Activated naive CD8-positive, alpha-beta T cell treated with anti-CD3 and anti-CD28 coated beads for 36 hours (primary cell): Measurements from ENCODE around the gene GOLGA1. TPM values are rescaled to one million over a fixed set of nuclear protein-coding genes. Genes with fewer than 3 reads are reported as not detected.
"Not testable (repeated sequence)": the region's sequence is repeated elsewhere in the genome, so short reads cannot be mapped to it uniquely, and the experiment has no call there.

Source experiments
- DNase-seq: peaks from one replicate; pipeline ENCODE4 v3.0.0; 2021
- H3K27ac Mint-ChIP-seq: one replicate; pipeline ENCODE4 v1.8.0; 2022; ENCODE audit warnings: mild to moderate bottlenecking, moderate library complexity, mixed read lengths
- H3K27me3 Mint-ChIP-seq: one replicate; pipeline ENCODE4 v1.8.0; 2022; ENCODE audit warnings: mild to moderate bottlenecking, mixed read lengths
- H3K36me3 Mint-ChIP-seq: one replicate; pipeline ENCODE4 v1.8.0; 2021; ENCODE audit warnings: mild to moderate bottlenecking, mixed read lengths
- H3K4me1 Mint-ChIP-seq: one replicate; pipeline ENCODE4 v1.8.0; 2021; ENCODE audit warnings: mixed read lengths
- H3K4me3 Mint-ChIP-seq: one replicate; pipeline ENCODE4 v1.8.0; 2022; ENCODE audit warnings: mild to moderate bottlenecking, moderate library complexity, mixed read lengths
- H3K9me3 Mint-ChIP-seq: one replicate; pipeline ENCODE4 v1.8.0; 2022; ENCODE audit warnings: mixed read lengths
- total RNA-seq, 2 experiments: library from RNA; stranded (reverse); gene quantifications; one replicate each; pipeline ENCODE4 v1.2.3, GENCODE V29; 2021

The GOLGA1 gene
- total RNA-seq, 2 experiments from 2014 or later: 12.0 to 14.3 TPM

DNA sequence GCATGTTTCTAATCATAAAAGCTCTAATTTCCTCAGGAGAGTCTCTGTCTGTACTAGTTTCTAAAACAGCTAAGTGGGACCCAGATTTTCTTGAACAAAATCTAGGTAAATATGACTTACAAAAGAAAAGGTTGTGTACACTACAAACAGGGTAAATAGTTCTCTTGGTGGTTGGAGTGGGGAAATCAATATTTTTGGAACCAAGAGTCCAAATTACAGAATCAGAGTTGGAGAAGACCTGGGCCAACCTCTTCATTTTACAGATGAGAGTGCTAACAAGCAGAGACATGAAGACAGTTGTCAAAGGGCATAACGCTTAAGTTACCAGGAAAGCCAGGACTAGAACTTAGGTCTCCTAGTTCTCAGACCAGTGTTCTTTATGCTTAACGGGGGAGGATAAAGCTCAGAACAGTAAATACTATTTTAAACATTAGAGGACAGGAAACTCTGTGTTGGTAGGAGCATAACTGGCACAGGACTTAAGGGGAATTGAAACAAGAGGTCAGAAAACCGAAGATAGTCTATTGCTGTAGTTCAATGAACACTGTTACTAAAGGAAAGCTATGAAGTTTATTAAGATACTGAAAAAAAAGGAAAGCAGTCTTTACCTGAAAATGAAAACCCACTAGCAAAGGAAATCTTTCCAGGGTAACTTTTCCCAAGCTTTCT lies 9.3 kb upstream of the GOLGA1 start:
- H3K4me1 Mint-ChIP-seq: peaks cover 4% of the 10 kb centered on the region
- no peaks in the 10 kb centered on the region for H3K9me3 Mint-ChIP-seq

DNA sequence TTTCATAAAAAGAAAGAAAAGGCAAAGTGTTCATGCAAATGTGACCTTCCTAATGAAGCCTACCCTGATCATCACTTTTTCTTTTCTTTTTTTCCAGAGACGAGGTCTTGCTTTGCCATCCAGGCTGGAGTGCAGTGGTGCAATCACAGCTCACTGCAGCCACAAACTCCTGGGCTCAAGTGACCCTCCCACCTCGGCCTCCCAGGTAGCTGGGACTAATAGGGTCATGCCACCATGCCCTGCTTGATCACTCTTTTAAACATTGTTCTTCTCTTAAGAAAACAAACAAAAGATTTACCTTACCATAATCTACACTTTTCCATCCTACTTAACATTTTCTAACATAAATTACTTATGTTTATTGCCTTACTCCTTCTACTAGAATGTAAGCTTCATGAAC lies 8.5 kb upstream of the GOLGA1 start:
- Mint-ChIP-seq H3K27ac (no peak overlapping the region), H3K4me1 (peaks cover 4% of the 10 kb centered on the region), H3K9me3 (no peaks in the 10 kb centered on the region), H3K4me3 (no peak overlapping the region), H3K36me3 (no peaks in the 10 kb centered on the region), H3K27me3 (no peaks in the 10 kb centered on the region)
- no peak for DNase-seq

More for the DNA sequence above, 9.3 kb upstream of the GOLGA1 start:
- no peaks in the 10 kb centered on the region for H3K36me3 Mint-ChIP-seq
- H3K27me3 Mint-ChIP-seq: no peaks in the 10 kb centered on the region
- H3K27ac Mint-ChIP-seq: no peak overlapping the region
- H3K4me3 Mint-ChIP-seq: no peak overlapping the region
- no peak for DNase-seq

DNA sequence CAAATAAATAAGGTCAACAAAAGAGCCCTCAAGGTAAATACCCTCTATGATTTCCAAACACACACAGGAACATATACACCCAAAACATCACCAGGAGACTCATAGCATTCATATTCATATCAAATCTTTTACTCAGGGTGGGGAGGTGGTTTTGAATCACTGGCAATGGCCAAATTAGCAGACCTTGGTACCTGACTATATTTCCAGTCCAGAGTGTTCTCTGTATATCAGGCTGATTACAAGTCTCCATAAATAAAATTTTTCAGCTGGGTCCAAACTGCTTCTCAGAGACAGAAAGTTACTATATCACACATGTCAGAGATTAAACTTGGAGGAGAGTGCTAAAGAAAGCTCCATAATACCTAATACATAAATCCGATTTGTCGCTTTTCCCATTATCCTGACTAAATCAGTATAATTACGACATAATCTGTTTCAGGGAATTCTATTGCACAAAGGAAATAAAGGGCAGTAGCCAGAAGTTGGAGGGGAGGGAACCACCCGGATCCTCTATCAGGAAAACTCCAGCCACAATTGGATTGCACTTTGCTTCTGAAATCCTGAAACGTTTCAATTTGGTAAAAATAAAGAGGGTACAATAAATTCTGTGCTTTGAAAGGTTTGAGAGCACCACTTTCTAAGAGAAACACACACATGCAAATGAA lies 7.0 kb upstream of the GOLGA1 start:
- H3K27me3 Mint-ChIP-seq: no peaks in the 10 kb centered on the region
- H3K9me3 Mint-ChIP-seq: peaks cover under 1% of the 10 kb centered on the region
- no peak for DNase-seq
- H3K4me3 Mint-ChIP-seq: no peak overlapping the region
- H3K36me3 Mint-ChIP-seq: peaks cover 1% of the 10 kb centered on the region
- H3K4me1 Mint-ChIP-seq: peaks cover 4% of the 10 kb centered on the region
- no peak overlapping the region for H3K27ac Mint-ChIP-seq

DNA sequence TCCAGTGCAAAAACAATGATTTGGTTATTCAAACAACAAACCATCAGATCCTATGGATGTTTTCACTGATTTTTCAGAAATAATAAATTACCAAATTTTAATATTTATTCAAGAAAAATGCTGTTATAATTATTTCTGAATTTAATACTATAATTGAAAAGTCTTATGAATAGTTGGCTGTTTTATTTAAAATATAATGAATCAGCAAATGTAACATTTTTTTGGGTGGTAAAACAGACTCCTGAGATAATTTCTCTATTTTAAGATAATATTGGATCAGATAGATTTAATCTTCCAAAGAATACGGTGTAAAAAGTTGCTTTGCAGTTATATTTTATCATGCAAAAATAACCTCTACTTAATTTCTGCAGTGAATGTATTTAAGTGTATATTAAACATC lies 5.3 kb upstream of the GOLGA1 start:
- peaks cover 11% of the 10 kb centered on the region for H3K36me3 Mint-ChIP-seq
- H3K27me3 Mint-ChIP-seq: no peaks in the 10 kb centered on the region
- no peak for DNase-seq
- H3K4me3 Mint-ChIP-seq: no peak overlapping the region
- H3K9me3 Mint-ChIP-seq: peaks cover 1% of the 10 kb centered on the region
- H3K4me1 Mint-ChIP-seq: peaks cover 5% of the 10 kb centered on the region
- H3K27ac Mint-ChIP-seq: no peak overlapping the region

DNA sequence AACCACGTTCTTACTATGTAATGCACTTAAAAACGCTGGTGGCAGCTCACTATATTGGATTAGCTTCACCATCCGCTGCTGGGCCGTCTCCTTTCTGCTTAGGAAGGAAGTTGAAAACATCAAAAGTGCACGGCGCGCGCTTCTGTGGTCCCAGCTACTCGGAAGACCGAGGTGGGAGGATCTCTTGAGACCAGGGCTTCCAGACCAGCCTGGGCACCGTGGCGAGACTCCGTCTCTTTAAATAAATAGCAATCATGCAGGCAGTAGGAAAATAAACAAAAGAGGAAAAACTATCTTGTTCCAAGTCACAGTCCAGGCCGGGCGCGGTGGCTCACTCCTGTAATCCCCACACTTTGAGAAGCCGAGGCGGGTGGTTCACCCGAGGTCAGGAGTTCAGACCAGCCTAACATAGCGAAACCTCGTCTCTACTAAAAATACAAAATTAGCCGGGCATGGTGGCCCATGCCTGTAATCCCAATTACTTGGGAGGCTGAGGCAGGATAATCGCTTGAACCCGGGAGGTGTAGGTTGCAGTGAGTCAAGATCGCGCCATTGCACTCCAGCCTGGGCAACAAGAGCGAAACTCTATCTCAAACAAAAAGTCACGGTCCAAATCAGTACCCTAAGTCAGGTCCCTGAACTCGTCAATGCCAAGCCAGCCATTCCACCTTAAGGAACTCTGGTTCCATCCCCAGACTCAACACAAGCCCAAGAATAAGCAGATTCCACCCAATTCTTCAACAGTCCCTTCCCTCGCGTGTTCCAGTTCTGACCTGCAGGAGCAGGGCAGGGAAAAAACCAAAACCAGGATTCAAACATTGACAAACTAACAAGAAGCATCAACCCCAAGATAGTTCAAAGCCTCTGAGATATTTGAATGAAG lies 1.0 kb upstream of the GOLGA1 start:
- Mint-ChIP-seq H3K4me1 (peaks cover 19% of the 10 kb centered on the region), H3K4me3 (peak overlapping the region; percentile 97), H3K36me3 (peaks cover 13% of the 10 kb centered on the region), H3K27me3 (no peaks in the 10 kb centered on the region), H3K9me3 (peaks cover 1% of the 10 kb centered on the region), H3K27ac (peak overlapping the region; percentile 94)
- DNase-seq: peak; percentile 59

DNA sequence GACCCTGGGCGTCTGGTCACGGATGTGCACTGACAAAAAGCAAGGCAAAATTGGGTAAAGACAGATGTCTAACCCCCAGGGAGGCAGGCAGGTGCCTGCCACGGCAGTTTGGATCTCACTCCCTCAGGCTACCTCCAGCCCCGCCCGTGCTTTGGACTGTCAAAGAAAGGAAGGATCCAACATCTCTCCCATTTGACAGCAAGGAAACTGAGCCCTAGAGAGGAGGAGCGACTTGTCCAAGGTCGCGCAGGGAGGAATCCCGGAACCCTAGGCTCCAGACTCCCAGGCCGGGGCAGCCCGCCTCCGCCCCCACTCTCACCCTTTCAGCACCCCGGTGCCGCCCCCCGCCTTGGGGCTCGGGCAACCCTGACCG lies 376 bp downstream of the GOLGA1 start:
- Mint-ChIP-seq H3K4me1 (peaks cover 19% of the 10 kb centered on the region), H3K9me3 (peaks cover 1% of the 10 kb centered on the region), H3K27me3 (no peaks in the 10 kb centered on the region), H3K36me3 (peaks cover 19% of the 10 kb centered on the region), H3K27ac (peak overlapping the region; percentile 72), H3K4me3 (peak overlapping the region; percentile 97)
- DNase-seq: no peak

DNA sequence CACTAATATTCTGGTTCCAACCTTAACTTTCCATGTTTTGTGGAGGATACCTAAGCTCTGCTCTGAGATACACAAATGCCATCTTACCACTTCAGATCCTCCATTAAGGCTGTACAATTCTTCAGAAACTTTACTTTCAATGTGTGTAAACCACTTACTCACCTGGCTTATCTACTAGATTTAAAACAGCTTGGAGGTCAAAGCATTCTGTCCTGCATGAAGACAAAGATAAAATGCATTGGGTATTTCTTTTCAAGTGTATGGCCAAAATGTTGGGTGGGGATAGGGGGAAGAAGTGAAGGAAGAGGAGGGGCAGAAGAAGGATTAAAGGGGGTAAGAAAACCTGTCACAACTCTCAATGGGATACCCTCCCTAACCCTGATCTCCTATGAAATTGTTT lies 939 bp downstream of the GOLGA1 start:
- DNase-seq: no peak
- H3K36me3 Mint-ChIP-seq: peaks cover 19% of the 10 kb centered on the region
- H3K27me3 Mint-ChIP-seq: no peaks in the 10 kb centered on the region
- H3K27ac Mint-ChIP-seq: peak overlapping the region; percentile 72
- peaks cover 1% of the 10 kb centered on the region for H3K9me3 Mint-ChIP-seq
- peak overlapping the region; percentile 97 for H3K4me3 Mint-ChIP-seq
- peaks cover 19% of the 10 kb centered on the region for H3K4me1 Mint-ChIP-seq

DNA sequence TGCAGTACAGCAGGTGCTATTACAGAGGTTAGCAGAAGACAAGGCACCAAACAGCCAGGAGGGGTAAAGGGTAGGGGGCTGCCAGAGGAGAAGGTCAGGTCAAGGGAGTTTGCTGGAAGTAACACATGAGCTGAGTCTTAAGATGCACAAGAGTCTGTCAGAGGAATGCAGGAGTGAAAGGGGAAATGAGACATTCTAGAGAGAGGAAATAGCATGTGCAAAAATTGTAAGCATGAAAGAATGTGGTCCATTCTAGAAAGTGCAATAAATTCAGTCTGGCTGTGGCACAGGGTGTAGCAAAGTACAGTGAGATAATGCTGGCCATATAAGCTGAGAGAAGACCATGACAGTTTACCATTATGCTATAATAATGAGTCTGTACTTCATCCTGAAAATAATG lies 6.6 kb downstream of the GOLGA1 start:
- Mint-ChIP-seq H3K4me1 (peaks cover 12% of the 10 kb centered on the region), H3K9me3 (no peaks in the 10 kb centered on the region), H3K27me3 (no peaks in the 10 kb centered on the region), H3K36me3 (peaks cover 18% of the 10 kb centered on the region), H3K4me3 (no peak overlapping the region), H3K27ac (no peak overlapping the region)
- DNase-seq: no peak

DNA sequence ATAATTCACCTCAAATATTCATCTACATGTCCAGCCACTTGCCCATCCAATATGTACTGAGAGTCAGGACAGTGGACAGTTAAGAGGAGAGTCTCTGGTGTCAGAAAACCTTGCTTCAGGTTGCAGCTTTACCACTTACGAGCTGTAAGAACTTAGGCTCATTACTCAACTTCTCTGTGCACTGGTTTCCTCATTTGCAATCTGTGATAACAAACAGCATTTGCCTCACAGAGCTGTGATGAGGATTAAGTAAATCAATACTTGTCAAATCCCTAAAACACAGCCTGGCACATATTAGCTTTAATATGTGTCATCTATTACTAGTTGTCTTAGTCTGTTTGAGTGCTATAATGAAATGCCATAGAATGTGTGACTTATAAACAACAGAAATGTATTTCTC lies 8.6 kb downstream of the GOLGA1 start:
- DNase-seq: no peak
- peaks cover 28% of the 10 kb centered on the region for H3K36me3 Mint-ChIP-seq
- no peak overlapping the region for H3K4me3 Mint-ChIP-seq
- peaks cover 4% of the 10 kb centered on the region for H3K4me1 Mint-ChIP-seq
- no peak overlapping the region for H3K27ac Mint-ChIP-seq
- no peaks in the 10 kb centered on the region for H3K27me3 Mint-ChIP-seq
- H3K9me3 Mint-ChIP-seq: no peaks in the 10 kb centered on the region

DNA sequence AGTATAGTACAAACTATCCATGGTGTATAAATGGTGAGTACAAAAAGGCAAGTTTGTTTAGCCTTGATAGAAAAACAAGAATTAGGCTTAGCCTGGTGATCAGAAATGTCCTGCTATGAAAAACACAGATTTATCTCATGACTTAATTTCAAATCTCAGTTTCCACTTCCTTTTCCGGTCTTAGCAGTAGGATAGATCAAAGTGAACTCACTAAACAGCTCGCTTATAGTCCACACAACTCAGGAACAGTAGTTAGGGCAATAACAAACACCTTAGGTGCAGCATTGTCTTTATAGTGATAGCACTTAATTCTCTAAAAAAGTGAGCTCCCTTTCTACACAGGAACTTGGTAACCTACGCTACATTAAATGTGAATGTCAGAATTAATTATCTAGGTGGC lies 11.4 kb downstream of the GOLGA1 start:
- H3K27me3 Mint-ChIP-seq: no peaks in the 10 kb centered on the region
- no peak overlapping the region for H3K27ac Mint-ChIP-seq
- no peaks in the 10 kb centered on the region for H3K9me3 Mint-ChIP-seq
- no peak for DNase-seq
- H3K4me1 Mint-ChIP-seq: peaks cover 3% of the 10 kb centered on the region
- no peak overlapping the region for H3K4me3 Mint-ChIP-seq
- H3K36me3 Mint-ChIP-seq: peaks cover 24% of the 10 kb centered on the region

DNA sequence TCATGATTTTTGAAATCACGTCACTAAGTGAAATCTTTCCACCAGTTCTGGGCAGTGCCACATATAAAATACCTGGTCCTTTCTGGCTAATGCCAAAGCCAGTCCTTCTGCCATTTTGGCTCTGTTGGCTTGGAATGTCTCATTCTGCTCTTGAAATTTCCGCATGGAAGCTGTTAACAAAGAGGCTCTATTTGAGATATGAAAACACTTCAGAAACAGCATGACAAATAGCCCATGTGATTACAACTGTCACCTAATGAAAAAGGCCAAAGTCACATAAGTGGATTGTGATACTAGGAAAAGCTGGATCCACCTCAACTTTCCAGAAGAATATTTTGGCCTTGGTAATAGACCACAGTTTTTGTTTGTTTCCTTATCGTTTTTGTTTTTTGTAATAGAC lies 12.8 kb downstream of the GOLGA1 start:
- peaks cover 16% of the 10 kb centered on the region for H3K36me3 Mint-ChIP-seq
- no peaks in the 10 kb centered on the region for H3K4me1 Mint-ChIP-seq
- H3K27ac Mint-ChIP-seq: no peak overlapping the region
- H3K27me3 Mint-ChIP-seq: no peaks in the 10 kb centered on the region
- no peak overlapping the region for H3K4me3 Mint-ChIP-seq
- DNase-seq: no peak
- no peaks in the 10 kb centered on the region for H3K9me3 Mint-ChIP-seq

DNA sequence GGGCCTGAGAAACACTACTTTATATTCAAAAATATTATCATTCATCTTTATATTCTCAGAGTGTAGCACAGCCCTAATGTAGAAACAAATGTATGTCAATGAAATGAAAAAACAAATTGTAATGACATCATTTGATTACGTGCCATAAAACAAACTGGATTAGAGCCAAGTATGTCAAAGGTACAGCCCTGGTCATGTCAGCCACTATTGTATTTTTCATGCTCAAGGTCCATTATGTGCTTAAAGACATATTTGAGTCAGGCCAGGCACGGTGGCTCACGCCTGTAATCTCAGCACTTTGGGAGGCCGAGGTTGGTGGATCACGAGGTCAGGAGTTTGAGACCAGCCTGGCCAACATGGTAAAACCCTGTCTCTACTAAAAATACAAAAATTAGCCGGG lies 20.5 kb downstream of the GOLGA1 start:
- not testable (repeated sequence) for DNase-seq, H3K4me3 Mint-ChIP-seq, H3K27ac Mint-ChIP-seq, H3K27me3 Mint-ChIP-seq, H3K4me1 Mint-ChIP-seq, H3K9me3 Mint-ChIP-seq
- H3K36me3 Mint-ChIP-seq: peaks cover 26% of the 10 kb centered on the region

DNA sequence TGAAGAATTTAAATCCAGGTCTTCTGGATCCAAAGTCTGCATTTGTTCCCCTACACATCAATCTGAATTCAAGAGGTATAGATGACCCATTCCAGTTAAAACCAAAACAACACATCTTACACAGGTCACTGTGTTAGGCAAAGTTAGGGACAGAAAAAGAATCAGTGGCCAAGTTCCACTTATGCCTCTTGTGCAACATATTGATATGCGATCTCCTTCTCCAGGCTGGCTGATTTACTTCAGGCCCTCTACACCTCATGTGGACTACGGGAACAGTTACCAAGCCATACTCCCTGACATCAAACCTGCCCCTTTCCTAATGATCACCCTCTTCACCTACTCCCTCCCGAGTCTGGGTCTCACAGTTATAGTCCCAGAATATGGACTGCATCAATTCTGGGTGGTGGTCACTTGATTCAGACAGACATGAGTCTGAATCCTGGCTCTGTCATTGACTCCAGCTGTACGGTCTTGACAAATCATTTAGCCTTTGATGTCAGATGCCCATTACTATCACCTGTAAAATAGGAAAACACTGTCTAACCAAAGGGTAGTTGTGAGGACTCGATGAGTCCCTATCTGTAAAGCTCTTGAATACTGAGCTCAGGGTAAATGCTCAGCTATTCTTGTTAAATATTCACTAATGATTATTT lies 26.0 kb downstream of the GOLGA1 start:
- Mint-ChIP-seq H3K9me3 (no peaks in the 10 kb centered on the region), H3K36me3 (peaks cover 34% of the 10 kb centered on the region), H3K4me3 (no peak overlapping the region), H3K27ac (no peak overlapping the region), H3K4me1 (no peaks in the 10 kb centered on the region), H3K27me3 (no peaks in the 10 kb centered on the region)
- DNase-seq: no peak

DNA sequence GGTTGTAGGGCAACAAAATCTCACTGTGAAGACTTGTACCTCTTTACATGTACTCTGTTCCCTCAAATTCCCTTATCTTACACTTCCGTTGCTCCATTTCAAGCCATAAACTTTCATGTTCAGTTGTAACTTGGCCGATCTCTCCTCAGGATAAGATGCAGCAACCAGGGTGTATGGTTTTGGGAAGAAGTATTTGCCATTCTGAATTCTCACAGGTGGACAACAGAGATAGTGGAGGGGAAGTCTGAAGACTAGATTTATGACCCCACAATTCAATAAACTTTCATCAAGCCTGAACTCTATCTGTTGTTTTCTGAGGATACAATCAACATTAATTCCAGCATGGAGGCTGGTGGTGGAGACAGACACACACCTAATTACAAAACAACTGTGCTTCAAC lies 27.5 kb downstream of the GOLGA1 start:
- Mint-ChIP-seq H3K27me3 (no peaks in the 10 kb centered on the region), H3K36me3 (peaks cover 31% of the 10 kb centered on the region), H3K27ac (no peak overlapping the region)

DNA sequence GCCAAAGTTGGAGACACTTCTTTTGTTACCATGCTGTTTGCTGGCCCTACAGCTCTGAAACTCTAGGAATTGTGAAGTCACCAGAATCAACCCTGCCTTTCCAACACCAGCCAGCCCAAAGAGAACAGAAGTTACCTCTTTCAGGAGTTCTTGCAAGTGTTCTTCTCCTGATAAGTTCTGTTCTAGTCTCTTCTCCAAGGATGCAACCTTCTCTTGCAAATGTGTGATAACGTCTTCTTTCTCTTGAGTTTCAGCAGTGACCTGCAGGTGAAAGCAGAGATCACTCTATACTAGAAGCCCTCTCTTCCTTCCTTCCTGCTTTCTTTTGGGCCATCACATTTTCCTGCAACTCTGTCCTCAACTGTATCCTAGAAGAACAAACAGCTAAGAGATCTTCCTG lies 29.1 kb downstream of the GOLGA1 start:
- H3K27ac Mint-ChIP-seq: no peak overlapping the region
- H3K27me3 Mint-ChIP-seq: no peaks in the 10 kb centered on the region
- H3K4me3 Mint-ChIP-seq: no peak overlapping the region
- H3K9me3 Mint-ChIP-seq: no peaks in the 10 kb centered on the region
- DNase-seq: no peak
- no peaks in the 10 kb centered on the region for H3K4me1 Mint-ChIP-seq
- H3K36me3 Mint-ChIP-seq: peaks cover 45% of the 10 kb centered on the region

More for the DNA sequence above, 27.5 kb downstream of the GOLGA1 start:
- Mint-ChIP-seq H3K9me3 (no peaks in the 10 kb centered on the region), H3K4me1 (no peaks in the 10 kb centered on the region), H3K4me3 (no peak overlapping the region)
- no peak for DNase-seq
